Measurements from ENCODE around the gene KCNK2. TPM values are rescaled to one million over a fixed set of nuclear protein-coding genes. Genes with fewer than 3 reads are reported as not detected.

Gene KCNK2
- total RNA-seq, 2 experiments from 2014 or later: not detected

- TF ChIP-seq CTCF (conservative IDR thresholded peaks at IDR 0.05; ENCODE audit: low read length) (no peak), EZH2phosphoT487 (IDR thresholded peaks at IDR 0.05; ENCODE audit: borderline replicate concordance, low read depth, low read length) (no peak)
- no peaks in the 10 kb centered on the region for H3K36me3 ChIP-seq (ENCODE audit: insufficient read depth, low read length)
- no peaks in the 10 kb centered on the region for H3K79me2 ChIP-seq (ENCODE audit: insufficient read depth, low read depth, low read length)
- H3K4me1 ChIP-seq (ENCODE audit: insufficient read depth, low read length, poor library complexity, severe bottlenecking): no peaks in the 10 kb centered on the region
- H3K27ac ChIP-seq (ENCODE audit: low read depth, low read length, poor library complexity, severe bottlenecking): no peak overlapping the region
- ChIA-PET CTCF (ENCODE audit: unreplicated experiment) (no interaction called here), POLR2A (interaction anchor here (0.6 kb wide), 1 partner anchor 355 kb away, joined by 3 read pairs; no protein-coding TSS in a partner anchor)
- H2AFZ ChIP-seq (ENCODE audit: low read length): no peak overlapping the region
- BruUV-seq (replicated peaks): no TSS peak
- no peaks in the 10 kb centered on the region for H3K9me2 ChIP-seq (ENCODE audit: insufficient read depth, low read length)
- H3K9me3 ChIP-seq (ENCODE audit: low read length): no peaks in the 10 kb centered on the region
- no peak overlapping the region for H3K4me2 ChIP-seq (ENCODE audit: low read length)
- DNase-seq (ENCODE audit: low spot score): no peak
- H3K4me3 ChIP-seq (ENCODE audit: low read depth, low read length, poor library complexity, severe bottlenecking): no peak overlapping the region
- H4K20me1 ChIP-seq (ENCODE audit: insufficient read depth, low read length): no peaks in the 10 kb centered on the region
- intact Hi-C loops (cut with micrococcal nuclease; ENCODE audit: unreplicated experiment): no loop called here
Measured at GRCh38 chr1:215064327-215064726, 18.2 kb upstream of the KCNK2 start.

DNA sequence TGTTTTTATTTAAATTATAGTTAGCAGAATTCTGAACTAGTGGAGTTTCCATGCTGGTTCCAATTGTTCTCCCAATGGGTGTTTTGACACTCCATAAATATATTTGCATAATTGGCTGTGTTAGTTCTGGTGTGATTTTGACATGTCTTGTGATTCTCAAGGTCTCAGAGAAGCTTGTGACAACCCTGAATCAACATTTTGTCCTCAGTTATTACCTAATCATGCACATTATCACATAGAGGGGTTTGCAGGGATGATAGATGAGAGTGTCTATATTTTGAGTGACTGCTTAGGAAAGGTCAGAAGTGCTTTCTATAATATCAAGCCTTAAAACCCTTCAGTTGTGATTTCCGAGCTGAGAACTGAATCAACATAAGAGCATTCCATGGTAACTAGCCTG, 11.5 kb upstream of the KCNK2 start:
- no peaks in the 10 kb centered on the region for H3K9me3 ChIP-seq (ENCODE audit: low read length)
- no peak overlapping the region for H2AFZ ChIP-seq (ENCODE audit: low read length)
- ChIA-PET CTCF (ENCODE audit: unreplicated experiment) (no interaction called here), POLR2A (interaction anchor here (1.0 kb wide), 1 partner anchor 13 kb away, joined by 3 read pairs; no protein-coding TSS in a partner anchor)
- H3K4me1 ChIP-seq (ENCODE audit: insufficient read depth, low read length, poor library complexity, severe bottlenecking): no peaks in the 10 kb centered on the region
- no peak overlapping the region for H3K4me2 ChIP-seq (ENCODE audit: low read length)
- no peaks in the 10 kb centered on the region for H4K20me1 ChIP-seq (ENCODE audit: insufficient read depth, low read length)
- BruUV-seq (replicated peaks): no TSS peak
- no peaks in the 10 kb centered on the region for H3K79me2 ChIP-seq (ENCODE audit: insufficient read depth, low read depth, low read length)
- H3K4me3 ChIP-seq (ENCODE audit: low read depth, low read length, poor library complexity, severe bottlenecking): no peak overlapping the region
- DNase-seq (ENCODE audit: low spot score): no peak
- intact Hi-C loops (cut with micrococcal nuclease; ENCODE audit: unreplicated experiment): no loop called here
- no peak overlapping the region for H3K27ac ChIP-seq (ENCODE audit: low read depth, low read length, poor library complexity, severe bottlenecking)
- H3K9me2 ChIP-seq (ENCODE audit: insufficient read depth, low read length): no peaks in the 10 kb centered on the region
- H3K36me3 ChIP-seq (ENCODE audit: insufficient read depth, low read length): no peaks in the 10 kb centered on the region
- TF ChIP-seq EZH2phosphoT487 (IDR thresholded peaks at IDR 0.05; ENCODE audit: borderline replicate concordance, low read depth, low read length) (no peak), CTCF (conservative IDR thresholded peaks at IDR 0.05; ENCODE audit: low read length) (no peak)

GRCh38 chr1:215076322-215076721, 6.2 kb upstream of the KCNK2 start:
- ChIA-PET CTCF (ENCODE audit: unreplicated experiment) (no interaction called here), POLR2A (interaction anchor here (1.0 kb wide), 1 partner anchor 9 kb away, joined by 5 read pairs; no protein-coding TSS in a partner anchor)
- Histone ChIP-seq H3K9me2 (ENCODE audit: insufficient read depth, low read length) (no peaks in the 10 kb centered on the region), H3K4me1 (ENCODE audit: insufficient read depth, low read length, poor library complexity, severe bottlenecking) (no peaks in the 10 kb centered on the region), H3K27ac (ENCODE audit: low read depth, low read length, poor library complexity, severe bottlenecking) (no peak overlapping the region), H3K79me2 (ENCODE audit: insufficient read depth, low read depth, low read length) (no peaks in the 10 kb centered on the region), H4K20me1 (ENCODE audit: insufficient read depth, low read length) (no peaks in the 10 kb centered on the region), H3K36me3 (ENCODE audit: insufficient read depth, low read length) (no peaks in the 10 kb centered on the region), H2AFZ (ENCODE audit: low read length) (no peak overlapping the region), H3K4me3 (ENCODE audit: low read depth, low read length, poor library complexity, severe bottlenecking) (no peak overlapping the region), H3K4me2 (ENCODE audit: low read length) (no peak overlapping the region), H3K9me3 (ENCODE audit: low read length) (no peaks in the 10 kb centered on the region)
- TF ChIP-seq EZH2phosphoT487 (IDR thresholded peaks at IDR 0.05; ENCODE audit: borderline replicate concordance, low read depth, low read length) (no peak), CTCF (conservative IDR thresholded peaks at IDR 0.05; ENCODE audit: low read length) (peak; percentile 46)
- DNase-seq (ENCODE audit: low spot score): peak; percentile 1
- intact Hi-C loops (cut with micrococcal nuclease; ENCODE audit: unreplicated experiment): no loop called here
- BruUV-seq (replicated peaks): no TSS peak

Measured in OCI-LY7 (cell line).